ENCODE data around the gene TMEM131L.

TMEM131L gene

DNA sequence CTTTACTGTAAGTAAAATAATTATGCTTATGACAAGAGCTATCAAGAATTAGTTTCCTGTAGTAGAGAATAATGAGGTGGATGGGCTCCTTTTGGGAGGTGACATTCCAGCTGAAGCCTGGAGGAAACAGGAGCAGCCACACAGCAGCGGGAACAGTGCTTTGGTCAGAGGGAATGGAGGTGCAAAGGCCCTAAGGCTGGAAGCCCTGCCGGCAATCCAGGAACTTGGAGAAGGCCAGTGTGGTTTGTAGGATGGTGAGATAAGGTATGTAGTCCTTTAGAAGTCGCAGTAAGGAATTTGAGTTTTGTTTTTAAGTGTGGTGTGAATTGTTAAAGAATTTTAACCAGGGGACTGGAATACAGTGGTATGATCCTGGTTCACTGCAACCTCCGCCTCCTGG is 8.1 kb downstream of the TMEM131L start:
- no peak for DNase-seq

DNA sequence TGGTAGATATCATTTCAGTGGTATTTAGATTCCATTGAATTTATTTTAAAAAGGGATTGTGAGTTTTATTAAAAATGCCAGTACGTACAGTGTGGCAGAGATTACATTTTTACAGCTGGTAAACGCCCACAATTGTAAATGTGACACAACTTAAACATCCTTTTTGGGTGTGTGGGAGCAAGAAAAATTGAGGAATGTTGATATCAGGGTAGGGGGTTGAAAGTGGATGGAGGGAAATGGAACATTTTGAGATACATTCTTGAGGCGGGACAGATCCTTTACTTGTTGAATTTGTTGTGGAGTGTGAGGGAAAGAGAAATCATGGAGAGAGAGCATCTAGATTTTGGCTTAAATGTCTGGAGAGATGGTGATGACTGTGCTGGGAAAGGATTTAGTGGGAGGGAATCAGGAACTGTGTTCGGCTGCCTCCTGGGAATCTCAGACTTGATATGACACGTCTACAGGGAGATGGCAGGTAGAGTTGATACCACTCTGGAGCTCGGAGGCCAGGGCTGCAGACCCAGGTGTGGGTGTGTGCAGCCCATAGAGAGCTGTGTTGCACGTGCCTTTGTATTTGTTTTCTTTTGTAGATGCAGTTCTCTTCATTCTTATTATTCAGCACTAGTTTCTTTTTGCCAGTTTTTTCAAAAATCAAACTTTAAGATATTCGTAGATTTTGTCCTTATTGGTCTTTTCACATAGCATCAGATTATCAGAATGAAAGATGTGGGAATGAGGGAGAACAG is 10.8 kb downstream of the TMEM131L start:
- DNase-seq = no peak

DNA sequence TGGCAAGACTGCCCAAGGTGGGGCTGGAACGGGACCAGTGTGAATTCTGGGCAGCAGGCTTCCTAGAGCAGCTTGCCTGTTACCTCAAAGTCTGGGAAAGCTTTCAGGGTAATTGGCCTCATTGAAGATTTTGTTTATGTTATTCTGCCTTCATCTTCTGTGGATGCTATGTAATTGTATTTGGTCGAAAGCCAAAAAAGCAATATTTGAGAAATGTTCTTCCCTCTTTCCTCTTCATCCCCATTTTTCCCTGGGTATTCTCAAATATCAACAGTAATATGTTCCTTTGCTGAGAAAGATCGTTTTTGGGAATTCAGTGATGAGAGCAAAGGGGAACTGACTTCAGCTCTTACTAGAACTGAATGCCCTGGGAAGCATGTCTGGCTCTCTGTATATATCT is 12.9 kb downstream of the TMEM131L start:
- no peak for DNase-seq

DNA sequence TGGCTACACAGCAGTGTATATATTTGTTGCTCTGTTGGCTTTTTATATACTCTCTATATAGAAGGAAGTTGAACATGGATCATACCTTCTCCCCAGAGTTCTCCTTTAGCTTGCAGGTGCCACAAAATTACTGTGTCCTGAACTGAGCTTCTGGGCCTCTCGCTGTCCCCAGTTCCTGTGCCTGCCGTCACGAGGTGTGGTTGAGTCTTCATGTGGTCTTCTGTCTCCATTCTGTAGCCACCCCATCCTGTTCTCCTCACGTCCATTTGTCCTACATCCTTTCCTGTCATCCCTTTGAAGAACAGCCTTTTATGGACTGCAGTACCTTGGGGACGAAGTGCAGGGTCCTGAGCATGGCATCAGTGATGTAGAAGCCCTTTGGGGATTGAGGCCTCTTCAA is 14.5 kb downstream of the TMEM131L start:
- DNase-seq = no peak

DNA sequence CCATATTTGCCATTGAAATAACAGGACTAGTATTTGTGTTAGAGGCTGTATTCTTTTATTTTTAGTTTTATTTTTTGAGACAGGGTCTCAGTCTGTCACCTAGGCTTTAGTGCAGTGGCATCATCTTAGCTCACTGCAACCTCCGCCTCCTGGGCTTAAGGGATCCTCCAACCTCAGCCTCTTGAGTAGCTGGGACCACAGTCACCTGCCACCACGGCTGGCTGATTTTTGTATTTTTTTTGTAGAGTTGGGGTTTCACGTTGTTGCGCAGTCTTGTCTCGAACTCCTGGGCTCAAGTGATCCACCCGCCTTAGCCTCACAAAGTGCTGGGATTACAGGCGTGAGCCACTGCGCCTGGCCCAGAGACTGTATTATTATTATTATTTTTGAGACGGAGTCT is 15.3 kb downstream of the TMEM131L start:
- DNase-seq = no peak

DNA sequence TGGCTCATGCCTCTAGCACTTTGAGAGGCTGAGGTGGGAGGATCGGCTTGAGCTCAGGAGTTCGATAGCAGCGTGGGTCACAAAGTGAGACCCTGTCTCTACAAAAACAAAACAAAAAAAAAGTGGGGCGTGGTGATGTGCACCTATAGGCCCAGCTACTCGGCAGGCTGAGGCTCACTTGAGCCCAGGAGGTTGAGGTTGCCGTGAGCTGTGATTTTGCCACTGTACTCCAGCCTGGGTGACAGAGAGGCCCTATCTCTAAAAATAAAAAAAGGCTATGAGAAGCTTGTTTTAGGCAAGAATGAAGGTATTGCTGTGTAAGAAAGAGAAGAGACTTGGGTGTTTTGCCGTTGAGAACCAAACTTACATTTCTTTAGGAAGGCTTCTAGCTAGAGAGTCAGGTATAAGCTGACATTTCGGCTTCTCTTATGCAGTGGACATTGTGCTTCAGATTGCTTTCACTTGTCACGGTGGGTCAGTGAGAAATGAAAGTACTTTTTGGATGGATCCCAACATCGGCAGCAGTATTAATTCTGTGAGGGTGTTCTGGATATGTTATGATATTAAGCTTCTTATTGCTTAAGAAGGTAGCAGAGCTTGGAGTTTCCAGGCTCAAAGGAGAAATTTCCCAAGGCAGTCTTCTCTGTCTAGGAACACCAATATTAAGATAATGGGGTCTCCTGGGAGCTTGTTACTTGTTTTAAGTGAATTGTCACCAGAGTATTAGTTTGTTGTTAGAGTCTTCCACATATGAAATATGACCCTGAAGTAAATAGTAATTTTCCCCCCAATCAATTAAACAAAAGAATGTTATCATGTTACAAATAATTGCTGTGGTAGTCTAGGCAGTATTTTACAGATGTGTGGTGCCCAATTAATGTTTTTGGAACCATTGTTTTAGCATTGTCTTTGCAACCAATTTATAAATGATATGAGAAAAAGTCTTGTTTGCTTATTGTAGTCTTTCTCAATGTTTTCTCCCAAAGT is 17.6 kb downstream of the TMEM131L start:
- DNase-seq = no peak

DNA sequence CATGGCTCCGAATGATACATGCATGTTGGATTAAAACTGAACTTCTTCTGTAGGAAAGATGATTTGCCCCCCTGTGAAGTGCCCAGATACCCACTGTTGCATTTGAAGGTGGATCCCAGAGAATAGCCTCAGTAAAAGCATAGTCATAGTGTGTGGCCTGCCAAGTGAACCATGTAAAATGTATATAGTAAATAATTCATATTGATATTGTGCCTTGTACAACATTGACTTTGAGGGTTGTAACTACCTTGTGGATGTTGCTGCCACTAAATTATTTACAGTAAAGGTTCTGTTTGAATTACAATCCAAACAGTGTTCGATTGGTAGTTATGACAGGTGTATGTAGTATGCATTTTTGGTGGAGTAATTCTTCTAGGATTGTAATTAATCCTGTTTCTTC is 19.2 kb downstream of the TMEM131L start:
- no peak for DNase-seq

DNA sequence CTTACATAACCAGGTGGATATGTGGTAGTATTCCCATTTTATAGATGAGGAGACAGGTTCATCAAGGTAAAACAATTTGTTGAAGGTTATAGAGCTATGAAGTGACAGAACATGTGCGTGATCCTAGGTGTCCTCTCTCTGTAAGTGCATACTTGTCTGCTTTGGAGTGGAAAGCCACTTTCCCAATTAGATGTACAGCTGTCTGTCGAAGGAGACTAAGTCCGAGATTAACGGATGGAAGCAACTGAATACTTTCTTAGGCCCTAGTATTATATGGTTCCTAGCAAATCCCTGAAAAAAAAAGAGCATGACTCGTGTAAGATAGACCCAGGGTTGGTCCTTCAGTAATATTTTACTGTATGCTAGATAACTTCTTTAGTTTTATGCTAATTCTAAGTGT is 19.7 kb downstream of the TMEM131L start:
- DNase-seq = no peak

DNA sequence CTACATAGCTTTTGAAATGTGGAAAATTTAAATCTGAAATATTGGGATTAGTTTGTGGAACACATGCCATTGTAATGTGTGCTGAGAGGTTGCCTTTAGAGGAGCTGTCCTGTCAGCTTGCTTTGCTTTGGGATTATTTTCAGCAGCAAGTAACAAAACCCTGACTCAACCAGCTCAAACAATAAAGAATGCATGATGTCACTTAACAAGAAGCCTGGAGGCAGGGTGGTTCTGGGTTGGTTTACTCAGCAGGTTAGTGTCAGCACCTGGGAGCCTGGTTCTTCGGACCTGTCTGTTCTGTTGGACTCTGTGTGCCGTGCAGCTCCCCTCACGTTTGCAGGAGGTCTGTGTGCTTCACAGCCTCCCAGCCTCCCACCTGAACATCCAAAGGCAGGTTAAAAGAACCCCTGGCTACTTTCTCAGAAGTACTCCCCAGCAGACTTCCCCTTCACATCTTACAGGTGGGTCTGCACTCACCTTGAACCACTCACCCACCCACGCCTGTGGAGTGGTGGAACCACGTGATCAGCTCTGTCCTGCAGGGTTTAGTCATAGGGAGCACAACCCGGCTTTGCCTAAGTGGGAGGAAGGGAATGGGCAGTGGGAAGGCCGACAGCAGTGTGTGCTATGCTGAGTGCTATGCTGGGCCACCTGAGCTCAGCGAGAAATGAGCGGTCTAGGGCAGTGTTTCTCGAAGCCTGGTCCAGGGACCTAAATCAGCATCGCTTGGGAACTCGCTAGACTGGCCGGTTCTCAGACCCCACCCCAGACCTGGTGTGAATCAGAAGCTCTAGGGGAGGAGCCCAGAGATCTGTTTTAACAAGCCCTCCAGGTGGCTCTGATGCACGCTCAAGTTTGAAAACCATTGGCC is 20.4 kb downstream of the TMEM131L start:
- no peak for DNase-seq

DNA sequence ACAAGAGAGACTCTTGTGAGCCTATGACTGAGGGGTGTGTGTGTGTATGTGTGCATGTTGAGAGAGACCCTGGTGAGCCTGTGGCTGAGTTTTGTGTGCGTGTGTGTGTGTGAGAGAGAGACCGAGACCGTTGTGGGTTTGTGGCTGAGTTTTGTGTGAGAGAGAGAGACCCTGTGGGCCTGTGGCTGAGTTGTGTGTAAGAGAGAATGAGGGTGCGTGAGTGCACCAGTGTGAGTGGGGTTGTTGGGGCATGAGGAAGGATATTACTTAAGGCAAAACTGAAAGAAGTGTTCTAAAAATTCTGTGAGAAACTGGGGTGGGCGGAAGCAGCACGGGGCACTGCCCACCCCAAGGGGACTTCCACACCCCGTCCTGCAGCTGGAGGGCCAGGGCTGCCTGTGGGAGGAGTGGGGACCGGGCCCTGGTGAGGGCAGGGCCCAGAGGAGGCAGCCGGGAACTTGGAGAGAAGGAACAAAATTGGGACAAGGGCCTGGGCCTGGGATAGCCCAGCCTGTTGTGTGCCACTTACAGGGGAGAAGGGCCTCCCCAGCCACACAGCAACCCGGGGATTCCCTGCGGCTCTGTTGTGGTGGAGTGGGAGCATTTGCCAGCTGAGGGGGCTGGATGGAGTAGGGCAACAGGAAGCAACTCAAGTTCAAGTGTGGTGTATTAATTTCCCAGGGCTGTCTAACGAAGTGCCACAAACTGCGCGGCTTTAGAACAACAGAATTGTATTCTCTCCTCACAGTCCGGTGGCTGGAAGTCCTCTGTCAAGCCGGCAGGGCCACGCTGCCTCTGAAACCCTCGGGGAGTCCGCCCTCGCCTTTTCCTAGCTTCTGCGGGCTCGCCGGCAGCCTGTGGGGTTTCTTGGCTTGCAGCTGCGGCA is 22.1 kb downstream of the TMEM131L start:
- DNase-seq = no peak

DNA sequence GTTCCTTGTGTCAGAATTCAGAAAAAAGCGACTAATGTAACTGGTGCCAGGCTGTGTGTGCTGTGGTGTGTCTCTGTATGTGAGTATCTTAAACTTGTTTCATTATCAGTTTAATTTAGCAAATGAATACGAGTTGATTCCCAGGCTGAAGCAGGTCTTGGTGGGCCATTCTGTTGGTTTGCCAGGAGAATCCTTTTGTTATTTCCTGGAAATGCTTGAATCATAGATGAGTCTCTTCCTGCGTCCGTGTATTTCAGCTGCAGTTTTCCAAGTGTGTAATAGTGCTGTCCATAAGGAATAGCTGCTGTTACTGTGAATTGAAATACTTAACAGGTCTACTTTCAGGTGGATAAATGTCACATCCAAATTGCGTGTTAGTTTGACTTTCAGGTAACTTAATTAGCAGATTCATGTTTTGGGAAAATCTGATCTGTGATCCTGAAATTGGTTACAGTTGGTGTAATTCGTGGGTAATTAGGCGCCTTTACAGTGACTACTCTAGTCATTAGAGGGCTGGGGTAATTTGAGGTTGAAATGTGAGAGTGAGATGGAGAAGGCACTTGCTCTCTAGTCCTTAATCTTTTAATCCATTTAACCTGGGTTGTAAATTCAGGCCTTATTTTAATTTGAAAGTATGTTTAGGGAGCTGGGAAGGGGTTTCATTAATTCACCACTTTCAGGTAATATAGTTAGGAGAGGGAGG is 23.8 kb downstream of the TMEM131L start:
- no peak for DNase-seq

DNA sequence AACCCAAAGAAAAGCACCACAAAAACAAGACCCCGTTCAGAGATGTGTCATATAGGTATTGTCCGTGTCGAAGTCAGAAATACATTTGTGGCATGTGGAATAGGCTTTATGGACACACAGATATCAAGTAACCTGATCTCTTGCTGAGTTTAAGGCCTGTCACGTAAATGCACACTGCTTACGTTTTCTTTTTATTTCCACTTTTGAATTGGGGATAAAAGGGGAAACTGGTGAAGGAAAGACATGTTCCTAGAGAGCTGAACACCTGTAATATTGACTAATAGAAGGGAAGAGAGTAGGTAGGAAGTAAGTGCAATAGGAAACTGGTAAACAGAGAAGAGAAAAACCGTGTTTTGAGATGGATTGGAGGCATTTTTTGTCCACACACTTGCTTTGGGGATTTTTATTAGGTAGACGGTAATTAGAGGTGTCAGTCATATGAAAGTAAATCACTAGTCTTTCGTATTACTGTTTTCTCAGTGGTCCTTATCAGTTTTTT is 24.9 kb downstream of the TMEM131L start:
- DNase-seq = no peak

DNA sequence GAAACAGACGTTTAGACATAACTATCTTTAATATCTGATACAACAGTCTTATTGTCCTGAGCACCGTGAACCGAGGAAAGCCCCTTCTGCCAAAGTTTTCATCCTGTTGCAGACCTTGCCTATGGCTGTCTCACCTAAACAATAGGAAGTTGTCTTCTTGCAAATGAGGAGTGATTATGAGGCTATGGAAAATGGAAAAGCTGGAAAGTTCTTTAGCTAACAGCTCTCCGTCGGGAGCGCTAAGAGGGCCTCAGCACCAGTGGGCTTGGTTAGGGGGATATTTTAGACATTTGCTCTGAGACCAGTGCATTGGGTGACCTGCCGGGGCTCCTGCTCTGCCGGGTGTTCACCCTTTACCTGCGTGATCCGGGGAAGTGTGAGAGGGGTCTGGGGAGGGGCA is 28.4 kb downstream of the TMEM131L start:
- no peak for DNase-seq

DNA sequence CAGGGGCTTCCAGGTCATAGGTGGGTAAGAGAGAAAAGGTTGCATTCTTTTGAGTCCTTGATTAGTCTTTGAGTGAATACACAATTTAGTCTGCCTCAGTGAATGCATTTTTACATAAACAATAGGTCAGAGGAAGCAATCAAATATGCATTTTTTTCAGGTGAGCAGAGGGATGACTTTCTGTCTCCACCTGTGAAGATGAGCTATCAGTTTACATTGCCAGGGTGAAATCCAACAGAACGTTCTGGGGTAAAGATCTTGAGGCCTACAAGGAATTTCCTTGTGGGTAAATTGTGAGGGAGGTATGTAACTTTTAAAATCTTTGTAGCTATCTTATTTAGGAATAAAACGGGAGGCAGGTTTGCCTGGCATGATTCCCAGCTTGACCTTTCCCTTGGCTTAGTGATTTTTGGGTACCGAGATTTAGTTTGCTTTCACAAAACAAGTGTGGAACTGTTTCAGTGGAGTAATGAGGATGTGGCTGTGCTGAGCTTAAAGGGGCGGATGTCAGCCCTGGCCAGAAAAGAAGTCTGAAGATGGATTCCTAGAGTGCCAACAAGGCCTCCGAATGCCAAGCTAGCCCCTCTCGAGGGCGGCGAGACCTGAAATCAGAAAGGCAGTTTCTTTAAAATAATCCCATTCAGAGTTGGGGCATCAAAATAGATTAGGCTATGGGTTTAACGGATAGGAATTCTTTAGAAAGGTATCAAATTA is 29.5 kb downstream of the TMEM131L start:
- no peak for DNase-seq

DNA sequence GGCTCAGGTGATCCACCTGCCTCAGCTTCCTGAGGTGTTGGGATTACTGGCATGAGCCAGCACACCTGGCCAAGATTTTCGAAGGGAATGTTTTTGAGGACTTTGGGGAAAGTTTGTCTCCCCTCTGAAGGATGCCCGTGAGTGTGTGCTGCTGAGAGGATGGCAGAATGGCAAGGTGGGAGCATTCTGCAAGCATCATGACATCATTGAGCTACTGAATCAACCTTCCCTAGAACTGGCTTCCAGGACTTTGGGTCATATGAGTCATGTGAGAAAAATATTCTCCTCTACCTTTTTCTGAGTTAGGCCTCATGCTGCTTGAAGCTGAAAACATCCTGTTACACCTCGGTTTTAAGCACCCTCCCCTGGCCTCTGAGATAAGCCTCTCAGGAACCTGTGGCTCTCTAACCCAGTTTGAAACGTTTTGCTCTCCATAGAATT is 31.0 kb downstream of the TMEM131L start:
- no peak for DNase-seq

DNA sequence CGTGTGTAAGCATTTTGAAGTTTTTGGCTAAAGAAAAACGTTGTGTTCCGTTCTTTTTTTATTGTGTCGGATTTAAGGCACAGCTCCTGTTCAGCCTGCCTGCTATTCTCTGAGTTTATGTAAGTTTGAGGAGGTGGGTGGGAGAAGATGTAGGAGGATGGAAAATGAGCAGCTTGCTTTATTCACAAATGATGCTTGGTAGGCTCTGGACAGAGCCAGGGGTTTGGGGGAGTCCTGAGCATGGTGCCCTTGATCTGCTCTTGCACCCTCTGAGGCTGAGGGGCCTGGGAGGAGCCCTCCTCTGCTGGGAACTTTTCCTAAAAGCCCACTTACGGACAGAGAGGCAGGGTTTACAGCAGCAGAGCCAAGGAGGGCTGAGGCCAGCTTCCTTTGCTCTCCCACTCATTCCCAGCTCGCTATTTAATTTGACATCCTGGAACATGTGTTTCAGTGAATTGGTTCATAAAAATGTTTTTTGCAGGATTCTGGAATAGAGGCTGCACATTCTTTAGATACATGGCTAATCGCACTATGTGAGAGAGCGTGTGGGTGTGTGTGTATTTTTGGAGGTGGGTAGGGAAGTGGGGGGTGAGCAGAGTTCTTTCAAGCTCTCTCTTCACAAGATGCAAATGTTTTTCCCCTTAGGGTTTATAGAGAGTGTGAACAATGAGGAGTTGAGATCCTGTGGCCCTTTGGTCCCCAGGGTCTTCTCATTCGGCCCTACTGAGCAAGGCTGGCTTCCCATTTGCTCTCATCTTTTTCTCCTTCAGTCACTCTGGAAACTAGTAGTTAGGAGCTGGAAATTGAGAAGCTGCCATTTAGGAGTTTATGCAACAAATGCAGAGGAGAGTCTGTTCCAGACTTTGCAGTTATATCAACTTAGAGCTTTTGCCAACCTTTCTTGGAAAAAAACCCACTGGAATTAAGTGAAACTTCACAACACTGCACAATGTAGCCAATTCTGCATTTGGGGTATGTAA is 32.1 kb downstream of the TMEM131L start:
- DNase-seq = no peak

DNA sequence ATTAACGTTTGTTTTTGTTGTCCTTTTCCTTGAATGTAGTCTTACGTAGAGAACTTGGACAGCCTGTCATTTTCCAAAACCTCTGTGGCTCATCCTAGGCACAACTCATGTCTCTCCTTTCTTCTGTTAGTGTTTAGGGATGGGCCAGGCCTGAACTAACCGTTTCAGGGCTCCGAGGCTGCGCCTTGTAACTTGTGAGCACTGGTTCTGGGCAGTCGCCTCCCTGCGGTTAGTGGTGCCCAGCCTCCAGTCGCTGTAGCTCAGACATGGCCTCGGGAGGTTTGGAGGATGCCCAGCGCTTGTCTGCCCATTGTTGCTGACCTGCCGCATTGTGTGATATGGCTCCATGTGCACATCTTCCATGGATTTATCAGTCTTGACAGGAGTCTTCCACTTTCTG is 32.8 kb downstream of the TMEM131L start:
- no peak for DNase-seq

DNA sequence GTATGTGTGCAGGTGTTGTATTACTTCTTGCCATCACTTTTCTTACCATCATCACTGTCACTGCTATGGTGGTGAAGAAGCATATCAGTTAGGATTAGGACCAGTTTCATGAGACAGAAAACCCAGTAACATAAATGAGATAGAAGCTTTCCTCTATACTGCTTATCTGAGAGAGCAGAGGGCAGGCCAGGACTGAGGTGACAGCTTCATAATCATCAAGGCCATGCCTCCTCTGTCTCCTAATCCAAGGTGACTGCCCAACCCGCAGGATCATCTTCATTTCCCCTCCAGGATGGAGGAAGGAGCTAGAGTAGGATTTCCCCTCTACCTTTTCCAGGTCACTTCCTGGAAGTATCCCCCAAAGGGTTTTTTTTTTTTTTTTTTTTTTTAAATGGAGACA is 35.4 kb downstream of the TMEM131L start:
- DNase-seq = no peak

DNA sequence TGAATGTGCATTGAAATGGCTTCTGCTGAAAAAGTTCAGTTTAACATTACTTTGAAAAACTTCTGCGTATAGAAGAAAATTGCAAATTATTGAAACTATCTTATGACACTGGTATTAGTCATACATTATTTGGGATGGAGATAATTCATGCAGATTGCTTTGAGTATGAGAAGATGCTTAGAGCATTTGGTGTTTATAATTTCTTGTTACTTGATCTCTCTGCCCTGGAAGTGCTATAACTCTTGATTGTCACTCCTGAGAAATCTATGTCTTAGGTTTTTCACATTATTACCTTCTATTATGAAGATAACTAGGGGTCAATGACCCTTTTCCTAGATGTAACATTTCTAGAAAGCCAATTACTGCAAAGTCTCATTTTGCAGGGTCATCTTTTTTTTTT is 36.4 kb downstream of the TMEM131L start:
- no peak for DNase-seq

All from NCI-H1417 treated with DMSO at 0.1 percent for 48 hours (cell line).